CD8-positive, alpha-beta memory T cell (primary cell): ENCODE measurements around the gene UBXN11. TPM values are rescaled to one million over a fixed set of nuclear protein-coding genes. Genes with fewer than 3 reads are reported as not detected.

ENCODE experiments used
- CTCF ChIA-PET: fragments of 350-600 bp; sonication (Branson Sonifier 250); formaldehyde crosslinking; loops from one replicate; lab custom pipeline; 2021; ENCODE audit warnings: antibody characterized with exemption; lab: Charles Lee
- POLR2A ChIA-PET: fragments of 350-600 bp; sonication (Branson Sonifier 250); formaldehyde crosslinking; loops from one replicate; lab custom pipeline; 2021; ENCODE audit warnings: antibody characterized with exemption; lab: Charles Lee
- DNase-seq, 5 donors: peaks; one replicate each; pipeline versions ENCODE4 v3.0.0 to v3.0.0-alpha.2; 2020 to 2022; ENCODE audit warnings: mixed read lengths in 1 of 5
- H3K27ac ChIP-seq: one replicate; pipeline ENCODE4 v1.7.0; 2013; ENCODE audit warnings: low read depth, mild to moderate bottlenecking, low read length, moderate library complexity
- H3K27me3 ChIP-seq: 2 replicates; pipeline ENCODE4 v1.7.0; 2013; ENCODE audit warnings: low read length, mild to moderate bottlenecking; ENCODE audit not compliant: insufficient read depth, poor library complexity, severe bottlenecking
- H3K36me3 ChIP-seq: 2 replicates; pipeline ENCODE4 v1.7.0; 2013; ENCODE audit warnings: mild to moderate bottlenecking, low read length, moderate library complexity; ENCODE audit not compliant: insufficient read depth
- H3K4me1 ChIP-seq: 2 replicates; pipeline ENCODE4 v1.7.0; 2013; ENCODE audit warnings: mild to moderate bottlenecking, low read length, moderate library complexity; ENCODE audit not compliant: insufficient read depth
- H3K4me3 ChIP-seq: 2 replicates; pipeline ENCODE4 v1.7.0; 2013; ENCODE audit warnings: mild to moderate bottlenecking, low read length
- H3K9me3 ChIP-seq: 2 replicates; pipeline ENCODE4 v1.7.0; 2013; ENCODE audit warnings: mild to moderate bottlenecking, low read length
- H3K27ac Mint-ChIP-seq, 8 donors: one replicate each; pipeline ENCODE4 v1.8.0; 2020 to 2021; ENCODE audit warnings: mixed read lengths in 8 of 8, mild to moderate bottlenecking in 6 of 8, inconsistent platforms in 3 of 8, moderate library complexity in 3 of 8
- H3K27me3 Mint-ChIP-seq, 2 donors: one replicate each; pipeline ENCODE4 v1.8.0; 2020 to 2021; ENCODE audit warnings: mixed read lengths in 2 of 2, mild to moderate bottlenecking in 1 of 2, moderate library complexity in 1 of 2
- H3K36me3 Mint-ChIP-seq, 3 donors: one replicate each; pipeline ENCODE4 v1.8.0; 2020 to 2021; ENCODE audit warnings: mixed read lengths in 3 of 3, inconsistent platforms in 1 of 3, mild to moderate bottlenecking in 1 of 3
- H3K4me1 Mint-ChIP-seq, 3 donors: one replicate each; pipeline ENCODE4 v1.8.0; 2020 to 2021; ENCODE audit warnings: mixed read lengths in 3 of 3, inconsistent platforms in 1 of 3, mild to moderate bottlenecking in 1 of 3
- H3K4me3 Mint-ChIP-seq, 7 donors: one replicate each; pipeline ENCODE4 v1.8.0; 2020 to 2021; ENCODE audit warnings: mixed read lengths in 7 of 7, mild to moderate bottlenecking in 6 of 7, moderate library complexity in 4 of 7, inconsistent platforms in 2 of 7
- H3K9me3 Mint-ChIP-seq, 5 donors: one replicate each; pipeline ENCODE4 v1.8.0; 2020 to 2022; ENCODE audit warnings: mixed read lengths in 5 of 5, mild to moderate bottlenecking in 3 of 5, moderate library complexity in 2 of 5, inconsistent platforms in 1 of 5
- polyA plus RNA-seq: library from polyadenylated mRNA; unstranded; fragments of 300-500 nt; fragmentation: Illumina TruSeq; gene quantifications from one replicate; pipeline ENCODE4 v1.2.3, GENCODE V29; 2021
- total RNA-seq, 2 experiments: library from RNA; stranded (reverse); gene quantifications; one replicate each; pipeline ENCODE4 v1.2.3, GENCODE V29; 2021

The UBXN11 gene
- total and polyA plus RNA-seq, 3 experiments from 2014 or later: 14.3 to 35.8 (median 35.2) TPM

- CTCF ChIA-PET: interaction anchor here (0.8 kb wide), 1 partner anchor 158 kb away, joined by 3 read pairs; no protein-coding TSS in a partner anchor
- no peaks in the 10 kb centered on the region for H3K9me3 ChIP-seq
- H3K4me1 ChIP-seq: no peaks in the 10 kb centered on the region
- peaks cover 5 to 80% (median 40%) of the 10 kb centered on the region in 3 donors for H3K36me3 Mint-ChIP-seq
- peak overlapping the region in 1 of 8 donors; percentile 36 for H3K27ac Mint-ChIP-seq
- no peaks in the 10 kb centered on the region for H3K9me3 Mint-ChIP-seq
- H3K4me3 Mint-ChIP-seq: no peak overlapping the region
- H3K27me3 ChIP-seq: no peaks in the 10 kb centered on the region
- H3K27ac ChIP-seq: no peak overlapping the region
- peaks cover 0 to 7% (median 0%) of the 10 kb centered on the region in 3 donors for H3K4me1 Mint-ChIP-seq
- H3K27me3 Mint-ChIP-seq: no peaks in the 10 kb centered on the region
- H3K4me3 ChIP-seq: no peak overlapping the region
- POLR2A ChIA-PET: no interaction called here
- H3K36me3 ChIP-seq: peaks cover 29% of the 10 kb centered on the region
- DNase-seq: no peak
These were observed 47.4 kb downstream of the UBXN11 start for GRCh38 chr1:26259005-26259404.

GRCh38 chr1:26257222-26257621 is 49.2 kb downstream of the UBXN11 start:
- H3K9me3 Mint-ChIP-seq: no peaks in the 10 kb centered on the region
- no peaks in the 10 kb centered on the region for H3K4me1 ChIP-seq
- H3K4me3 Mint-ChIP-seq: no peak overlapping the region
- ChIA-PET CTCF (interaction anchor here (0.8 to 1.5 kb wide), 4 partner anchors 9 to 106 kb away, joined by 3 to 5 read pairs (median 4); partner anchors contain the start of gene CEP85), POLR2A (no interaction called here)
- no peaks in the 10 kb centered on the region for H3K27me3 ChIP-seq
- H3K4me3 ChIP-seq: no peak overlapping the region
- no peaks in the 10 kb centered on the region for H3K9me3 ChIP-seq
- peaks cover 29% of the 10 kb centered on the region for H3K36me3 ChIP-seq
- peak overlapping the region in 2 of 8 donors; percentile 42 to 59 for H3K27ac Mint-ChIP-seq
- peaks cover 0 to 9% (median 0%) of the 10 kb centered on the region in 3 donors for H3K4me1 Mint-ChIP-seq
- peaks cover 5 to 72% (median 33%) of the 10 kb centered on the region in 3 donors for H3K36me3 Mint-ChIP-seq
- H3K27ac ChIP-seq: no peak overlapping the region
- no peaks in the 10 kb centered on the region for H3K27me3 Mint-ChIP-seq
- no peak for DNase-seq

DNA sequence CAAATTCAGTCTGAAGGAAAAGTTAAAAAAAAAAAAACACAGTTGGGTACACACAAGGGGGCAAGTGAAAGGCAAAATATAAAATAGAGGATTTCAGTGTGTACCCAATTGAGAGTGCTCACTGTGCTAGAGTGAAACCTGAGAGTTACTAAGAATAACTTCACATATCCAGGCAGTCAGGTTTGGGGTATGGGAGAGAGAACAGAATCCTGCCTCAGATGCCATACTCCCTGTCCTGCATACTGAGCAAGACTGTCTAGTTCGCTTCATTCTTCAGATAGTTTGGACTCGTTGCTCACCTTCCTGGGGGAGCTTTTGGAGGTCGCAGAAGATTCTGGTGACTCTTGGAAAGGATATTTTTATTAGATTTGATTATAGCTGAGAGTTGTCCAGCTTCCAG is 52.0 kb downstream of the UBXN11 start:
- Mint-ChIP-seq H3K27me3 (no peaks in the 10 kb centered on the region), H3K9me3 (no peaks in the 10 kb centered on the region), H3K27ac (peak overlapping the region in 1 of 8 donors; percentile 73), H3K4me1 (peaks cover 0 to 7% (median 0%) of the 10 kb centered on the region in 3 donors), H3K4me3 (no peak overlapping the region), H3K36me3 (peaks cover 5 to 64% (median 24%) of the 10 kb centered on the region in 3 donors)
- Histone ChIP-seq H3K4me1 (no peaks in the 10 kb centered on the region), H3K9me3 (no peaks in the 10 kb centered on the region), H3K36me3 (peaks cover 23% of the 10 kb centered on the region), H3K4me3 (no peak overlapping the region), H3K27me3 (no peaks in the 10 kb centered on the region), H3K27ac (no peak overlapping the region)
- POLR2A ChIA-PET: no interaction called here
- CTCF ChIA-PET: interaction anchor here (1.0 to 1.7 kb wide), 2 partner anchors 85 to 163 kb away, joined by 3 to 4 read pairs; partner anchors contain the start of gene ZNF593
- no peak for DNase-seq

DNA sequence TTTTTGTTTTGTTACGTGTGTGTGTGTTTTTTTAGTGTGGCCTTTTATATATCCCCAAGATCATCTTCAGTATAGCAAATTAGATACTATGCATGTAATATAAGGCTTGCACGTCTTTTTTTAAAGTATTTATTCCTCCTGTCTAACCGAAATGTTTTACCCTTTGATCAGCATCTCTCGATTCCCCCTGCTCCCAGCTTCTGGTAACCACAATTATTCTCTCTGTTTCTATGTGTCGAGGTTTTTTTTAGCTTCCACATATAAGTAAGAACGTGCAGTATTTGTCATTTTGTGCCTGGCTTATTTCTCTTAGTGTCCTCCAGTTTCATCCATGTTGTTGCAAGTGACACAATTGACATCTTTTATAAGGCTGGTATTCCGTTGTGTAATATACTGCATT is 53.7 kb downstream of the UBXN11 start:
- Mint-ChIP-seq H3K4me1 (peaks cover 0 to 4% (median 0%) of the 10 kb centered on the region in 3 donors), H3K36me3 (peaks cover 0 to 56% (median 15%) of the 10 kb centered on the region in 3 donors), H3K9me3 (no peaks in the 10 kb centered on the region), H3K27me3 (no peaks in the 10 kb centered on the region), H3K27ac (peak overlapping the region in 1 of 8 donors; percentile 1), H3K4me3 (no peak overlapping the region)
- no peaks in the 10 kb centered on the region for H3K27me3 ChIP-seq
- H3K27ac ChIP-seq: no peak overlapping the region
- ChIA-PET POLR2A (interaction anchor here (0.7 kb wide), 1 partner anchor 17 kb away, joined by 3 read pairs; no protein-coding TSS in a partner anchor), CTCF (interaction anchor here (1.0 to 1.6 kb wide), 2 partner anchors 19 to 165 kb away, joined by 3 to 6 read pairs; partner anchors contain the start of gene CEP85)
- H3K4me1 ChIP-seq: no peaks in the 10 kb centered on the region
- no peak overlapping the region for H3K4me3 ChIP-seq
- H3K9me3 ChIP-seq: no peaks in the 10 kb centered on the region
- DNase-seq: no peak
- H3K36me3 ChIP-seq: peaks cover 16% of the 10 kb centered on the region

GRCh38 chr1:26239936-26240335 is 66.5 kb downstream of the UBXN11 start:
- peaks cover 12% of the 10 kb centered on the region for H3K36me3 ChIP-seq
- peaks cover 0 to 37% (median 8%) of the 10 kb centered on the region in 3 donors for H3K36me3 Mint-ChIP-seq
- no peaks in the 10 kb centered on the region for H3K27me3 Mint-ChIP-seq
- H3K9me3 ChIP-seq: no peaks in the 10 kb centered on the region
- CTCF ChIA-PET: interaction anchor here (1.2 kb wide), 1 partner anchor 45 kb away, joined by 3 read pairs; no protein-coding TSS in a partner anchor
- peaks cover 18 to 40% (median 28%) of the 10 kb centered on the region in 3 donors for H3K4me1 Mint-ChIP-seq
- no peak overlapping the region for H3K4me3 ChIP-seq
- no peaks in the 10 kb centered on the region for H3K27me3 ChIP-seq
- peaks cover 23% of the 10 kb centered on the region for H3K4me1 ChIP-seq
- POLR2A ChIA-PET: no interaction called here
- no peak for DNase-seq
- H3K9me3 Mint-ChIP-seq: no peaks in the 10 kb centered on the region
- H3K4me3 Mint-ChIP-seq: no peak overlapping the region
- no peak overlapping the region for H3K27ac ChIP-seq
- H3K27ac Mint-ChIP-seq: no peak overlapping the region

DNA sequence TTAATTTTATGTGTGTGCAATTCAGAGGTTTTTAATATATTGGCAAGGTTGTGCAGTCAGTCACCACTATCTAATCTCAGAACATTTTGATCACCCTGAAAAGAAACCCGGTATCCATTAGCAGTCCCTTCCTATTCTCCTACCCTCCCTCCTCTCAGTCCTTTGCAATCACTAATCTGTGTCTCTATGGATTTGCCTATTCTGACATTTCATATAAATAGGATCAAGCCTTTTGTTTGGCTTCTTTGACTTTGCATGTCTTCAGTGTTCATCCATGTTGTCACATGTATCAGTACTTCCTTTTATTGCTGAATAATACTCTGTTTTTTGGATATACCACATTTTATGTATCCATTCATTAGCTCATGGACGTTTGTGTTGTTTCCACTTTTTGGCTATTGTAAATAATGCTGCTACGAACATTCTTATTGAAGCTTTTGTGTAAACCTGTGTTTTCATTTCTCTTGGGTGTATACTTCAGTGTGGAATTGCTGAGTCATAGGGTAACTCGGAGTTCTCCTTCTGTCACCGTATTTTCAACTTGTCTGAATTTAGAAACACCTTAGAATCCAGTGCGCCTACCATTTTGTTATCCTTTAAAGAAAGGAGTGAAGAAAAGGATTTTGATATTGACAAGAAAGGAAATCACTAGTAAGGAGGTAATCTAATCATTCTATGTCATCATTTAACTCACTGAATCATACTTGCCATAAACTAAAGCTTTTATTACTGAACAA is 69.0 kb downstream of the UBXN11 start:
- H3K4me1 ChIP-seq: peaks cover 29% of the 10 kb centered on the region
- CTCF ChIA-PET: interaction anchor here (0.6 to 1.8 kb wide), 3 partner anchors 10 to 84 kb away, joined by 3 to 4 read pairs (median 3); no protein-coding TSS in a partner anchor
- Mint-ChIP-seq H3K27ac (peak overlapping the region in 1 of 8 donors; percentile 48), H3K27me3 (peaks cover 0 to 5% of the 10 kb centered on the region in 2 donors), H3K9me3 (no peaks in the 10 kb centered on the region), H3K36me3 (peaks cover 0 to 20% (median 0%) of the 10 kb centered on the region in 3 donors), H3K4me1 (peaks cover 29 to 38% (median 38%) of the 10 kb centered on the region in 3 donors), H3K4me3 (peak overlapping the region in 2 of 7 donors; percentile 54 to 68)
- peak overlapping the region; percentile 89 for H3K27ac ChIP-seq
- POLR2A ChIA-PET: no interaction called here
- H3K36me3 ChIP-seq: peaks cover 7% of the 10 kb centered on the region
- no peak for DNase-seq
- no peaks in the 10 kb centered on the region for H3K9me3 ChIP-seq
- H3K4me3 ChIP-seq: no peak overlapping the region
- no peaks in the 10 kb centered on the region for H3K27me3 ChIP-seq

DNA sequence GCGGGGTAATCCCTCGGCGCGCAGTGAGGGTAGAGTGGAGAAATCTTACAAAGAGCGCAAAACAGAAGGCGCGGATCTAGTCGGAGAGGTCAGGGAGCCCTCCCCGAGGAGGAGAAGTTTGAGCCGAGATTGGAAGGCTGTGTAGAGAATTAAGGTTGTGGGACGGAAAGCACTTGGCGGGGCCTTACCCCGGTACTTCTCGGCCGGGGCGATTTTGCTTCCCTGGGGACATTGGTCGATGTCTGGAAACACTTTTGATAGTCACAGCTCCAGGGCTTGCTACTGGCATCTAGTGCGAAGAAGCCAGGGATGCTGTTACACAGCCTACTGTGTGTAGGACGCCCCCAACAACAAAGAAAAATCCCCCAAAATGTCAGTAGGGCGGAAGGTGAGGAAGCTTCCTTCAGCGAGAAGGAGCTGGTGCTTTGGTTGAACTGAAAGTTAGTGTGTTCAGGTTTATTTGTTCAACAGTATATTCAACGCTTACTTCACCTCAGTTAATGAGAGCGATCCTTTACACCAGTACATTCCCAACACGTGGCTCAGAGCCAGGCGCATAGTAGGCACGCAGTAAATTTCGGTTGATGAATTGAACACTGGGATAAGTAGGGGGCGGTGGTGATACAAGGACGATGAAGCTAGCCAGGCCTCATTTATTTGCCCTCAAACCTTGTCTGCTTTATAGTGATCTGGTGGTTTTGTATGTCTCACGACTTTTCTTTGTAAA is 71.6 kb downstream of the UBXN11 start:
- Histone ChIP-seq H3K27me3 (no peaks in the 10 kb centered on the region), H3K27ac (peak overlapping the region; percentile 89), H3K36me3 (peaks cover 2% of the 10 kb centered on the region), H3K9me3 (no peaks in the 10 kb centered on the region), H3K4me3 (peak overlapping the region; percentile 96), H3K4me1 (peaks cover 29% of the 10 kb centered on the region)
- POLR2A ChIA-PET: interaction anchor here (0.6 to 1.5 kb wide), 9 partner anchors 8 to 448 kb away, joined by 3 to 15 read pairs (median 3); partner anchors contain the start of genes DHDDS and PDIK1L
- DNase-seq: peak in 2 of 5 donors; percentile 11 to 35
- Mint-ChIP-seq H3K4me1 (peaks cover 29 to 38% (median 35%) of the 10 kb centered on the region in 3 donors), H3K27ac (peak overlapping the region; percentile 91 to 98 (median 96)), H3K9me3 (no peaks in the 10 kb centered on the region), H3K4me3 (peak overlapping the region; percentile 95 to 99 (median 97)), H3K27me3 (peaks cover 0 to 5% of the 10 kb centered on the region in 2 donors), H3K36me3 (peaks cover 0 to 8% (median 0%) of the 10 kb centered on the region in 3 donors)
- CTCF ChIA-PET: interaction anchor here (0.7 to 5.9 kb wide), 49 partner anchors 9 to 266 kb away, joined by 3 to 87 read pairs (median 5); partner anchors contain the start of genes C1orf232, CD52, CNKSR1 and DHDDS
